Neural progenitor cell (in vitro differentiated cells): ENCODE data around the gene RBM33. TPM values are rescaled to one million over a fixed set of nuclear protein-coding genes. Genes with fewer than 3 reads are reported as not detected.

ENCODE experiments used
- DNase-seq: peaks from one replicate; pipeline ENCODE4 v3.0.0-alpha.2; 2016; ENCODE audit warnings: low spot score
- H2AFZ ChIP-seq: fragments of 200-600 bp; sonication (generic); replicated peaks from 2 replicates; pipeline ENCODE4 v1.6.1; 2016; ENCODE audit warnings: antibody characterized with exemption
- H3F3A ChIP-seq: fragments of 200-600 bp; sonication (generic); 2 replicates; pipeline ENCODE4 v1.6.1; 2016; ENCODE audit warnings: antibody characterized with exemption, low read depth
- H3K27ac ChIP-seq: fragments of 200-600 bp; sonication (generic); 2 replicates; pipeline ENCODE4 v1.5.1; 2016; ENCODE audit warnings: mild to moderate bottlenecking
- H3K27me3 ChIP-seq: fragments of 200-600 bp; sonication (generic); 2 replicates; pipeline ENCODE4 v1.6.1; 2016; ENCODE audit warnings: mild to moderate bottlenecking, moderate library complexity
- H3K36me3 ChIP-seq: fragments of 200-600 bp; sonication (generic); 2 replicates; pipeline ENCODE4 v1.5.1; 2016
- H3K4me1 ChIP-seq: fragments of 200-600 bp; sonication (generic); 2 replicates; pipeline ENCODE4 v1.6.1; 2016; ENCODE audit warnings: mixed run types
- H3K4me2 ChIP-seq: fragments of 200-600 bp; sonication (generic); 2 replicates; pipeline ENCODE4 v1.6.1; 2016
- H3K4me3 ChIP-seq: fragments of 200-600 bp; sonication (generic); 2 replicates; pipeline ENCODE4 v1.5.1; 2016
- H3K79me2 ChIP-seq: fragments of 200-600 bp; sonication (generic); 2 replicates; pipeline ENCODE4 v1.6.1; 2016; ENCODE audit warnings: low read depth
- H3K9ac ChIP-seq: fragments of 200-600 bp; sonication (generic); 2 replicates; pipeline ENCODE4 v1.6.1; 2016
- H3K9me3 ChIP-seq: fragments of 200-600 bp; sonication (generic); 2 replicates; pipeline ENCODE4 v1.5.1; 2016; ENCODE audit warnings: low read depth
- H4K20me1 ChIP-seq: fragments of 200-600 bp; sonication (generic); 2 replicates; pipeline ENCODE4 v1.6.1; 2016; ENCODE audit warnings: low read depth
- H3K27ac Mint-ChIP-seq: 3 replicates; pipeline ENCODE4 v1.8.0; 2021; ENCODE audit warnings: mixed read lengths
- H3K27me3 Mint-ChIP-seq: 2 replicates; pipeline ENCODE4 v1.8.0; 2022; ENCODE audit warnings: low read depth, mild to moderate bottlenecking, inconsistent platforms, moderate library complexity, mixed read lengths; ENCODE audit not compliant: insufficient read depth
- H3K36me3 Mint-ChIP-seq: 3 replicates; pipeline ENCODE4 v1.8.0; 2021; ENCODE audit warnings: mixed read lengths
- H3K4me1 Mint-ChIP-seq: 3 replicates; pipeline ENCODE4 v1.8.0; 2021; ENCODE audit warnings: mixed read lengths
- H3K4me3 Mint-ChIP-seq: 3 replicates; pipeline ENCODE4 v1.8.0; 2021; ENCODE audit warnings: mild to moderate bottlenecking, moderate library complexity, mixed read lengths
- H3K9me3 Mint-ChIP-seq: 3 replicates; pipeline ENCODE4 v1.8.0; 2020; ENCODE audit warnings: mixed read lengths
- EZH2 ChIP-seq: fragments of 200-600 bp; sonication (generic); IDR thresholded peaks from 2 replicates; pipeline ENCODE4 v1.6.1; 2017; ENCODE audit warnings: antibody characterized with exemption, mild to moderate bottlenecking, moderate library complexity
- EZH2phosphoT487 ChIP-seq: fragments of 200-600 bp; sonication (generic); IDR thresholded peaks from 2 replicates; pipeline ENCODE4 v1.6.1; 2017; ENCODE audit warnings: antibody characterized with exemption
- total RNA-seq: library from RNA; depleted of rRNA; stranded (reverse); fragments of >200 nt; gene quantifications from 2 replicates; pipeline ENCODE4 v1.2.3, GENCODE V29; 2015; ENCODE audit warnings: low replicate concordance
- TF ChIP-seq, protein P1 (sequence below): fragments of 200-600 bp; sonication (generic); IDR thresholded peaks from 2 replicates; pipeline ENCODE4 v1.5.1; 2017; ENCODE audit warnings: antibody characterized with exemption, mild to moderate bottlenecking

RBM33 gene, protein sequence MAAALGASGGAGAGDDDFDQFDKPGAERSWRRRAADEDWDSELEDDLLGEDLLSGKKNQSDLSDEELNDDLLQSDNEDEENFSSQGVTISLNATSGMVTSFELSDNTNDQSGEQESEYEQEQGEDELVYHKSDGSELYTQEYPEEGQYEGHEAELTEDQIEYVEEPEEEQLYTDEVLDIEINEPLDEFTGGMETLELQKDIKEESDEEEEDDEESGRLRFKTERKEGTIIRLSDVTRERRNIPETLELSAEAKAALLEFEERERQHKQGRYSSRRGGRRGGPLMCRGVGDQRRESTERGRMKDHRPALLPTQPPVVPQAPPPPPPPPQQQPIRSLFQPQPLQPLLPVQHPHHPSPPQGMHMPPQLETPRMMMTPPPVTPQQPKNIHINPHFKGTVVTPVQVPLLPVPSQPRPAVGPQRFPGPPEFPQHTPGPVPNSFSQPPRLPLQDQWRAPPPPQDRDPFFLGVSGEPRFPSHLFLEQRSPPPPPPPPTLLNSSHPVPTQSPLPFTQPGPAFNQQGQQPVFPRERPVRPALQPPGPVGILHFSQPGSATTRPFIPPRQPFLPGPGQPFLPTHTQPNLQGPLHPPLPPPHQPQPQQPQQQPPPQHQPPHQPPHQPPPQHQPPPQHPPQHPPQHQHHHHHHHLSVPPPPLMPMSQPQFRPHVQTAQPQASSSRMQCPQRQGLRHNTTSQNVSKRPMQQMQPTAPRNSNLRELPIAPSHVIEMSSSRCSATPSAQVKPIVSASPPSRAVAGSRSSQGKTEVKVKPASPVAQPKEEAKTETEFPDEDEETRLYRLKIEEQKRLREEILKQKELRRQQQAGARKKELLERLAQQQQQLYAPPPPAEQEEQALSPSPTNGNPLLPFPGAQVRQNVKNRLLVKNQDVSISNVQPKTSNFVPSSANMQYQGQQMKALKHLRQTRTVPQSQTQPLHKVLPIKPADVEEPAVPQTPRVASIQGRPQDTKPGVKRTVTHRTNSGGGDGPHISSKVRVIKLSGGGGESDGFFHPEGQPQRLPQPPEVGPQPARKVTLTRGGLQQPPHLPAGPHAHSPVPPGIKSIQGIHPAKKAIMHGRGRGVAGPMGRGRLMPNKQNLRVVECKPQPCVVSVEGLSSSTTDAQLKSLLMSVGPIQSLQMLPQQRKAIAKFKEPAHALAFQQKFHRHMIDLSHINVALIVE
- total RNA-seq = 31.9 and 48.6 TPM in 2 replicates

DNA sequence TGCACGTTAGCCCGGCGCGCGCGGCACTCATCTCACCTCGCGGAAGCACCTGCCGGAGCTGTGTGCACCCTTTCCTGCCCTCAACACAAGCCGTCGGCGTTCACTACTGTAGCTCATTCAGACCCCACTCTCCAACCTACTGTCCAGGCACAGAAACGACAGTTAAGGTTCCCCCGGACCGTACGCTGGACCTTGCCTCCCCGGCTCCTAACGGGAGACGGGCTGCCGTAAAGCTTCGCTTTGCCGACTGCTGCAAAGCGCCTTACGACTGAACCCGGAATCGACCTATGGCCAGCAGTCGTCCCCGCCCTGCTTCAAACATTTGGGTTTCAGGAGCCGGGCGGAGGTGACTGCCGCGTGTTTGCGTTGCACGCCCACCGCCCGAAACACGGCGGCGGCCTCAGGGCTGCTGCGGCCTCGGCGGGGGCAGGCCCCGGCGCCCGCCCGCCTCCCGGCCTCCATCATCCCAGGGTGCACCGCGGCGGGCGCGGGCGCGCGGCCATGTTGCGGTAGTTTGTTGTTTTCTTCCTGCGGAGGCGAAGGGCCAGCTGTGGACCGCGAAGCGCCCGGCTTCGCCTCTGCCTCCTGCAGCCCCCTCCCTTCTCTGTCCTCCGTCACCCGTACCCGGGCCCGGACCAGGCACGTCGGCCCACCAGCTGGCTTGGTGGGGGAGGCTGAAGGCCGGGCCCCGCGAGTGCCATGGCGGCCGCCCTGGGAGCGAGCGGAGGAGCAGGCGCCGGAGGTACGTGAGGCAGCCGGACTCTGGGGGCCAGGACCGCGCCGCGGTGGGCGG is at the start of gene RBM33:
TSS of gene RBM33 (plus strand) at position 484 of the 793 bp plus-strand sequence. CDS start at position 700, 216 bp downstream.
- peak; percentile 45 for TF ChIP-seq EZH2
- TF ChIP-seq, protein P1, sequence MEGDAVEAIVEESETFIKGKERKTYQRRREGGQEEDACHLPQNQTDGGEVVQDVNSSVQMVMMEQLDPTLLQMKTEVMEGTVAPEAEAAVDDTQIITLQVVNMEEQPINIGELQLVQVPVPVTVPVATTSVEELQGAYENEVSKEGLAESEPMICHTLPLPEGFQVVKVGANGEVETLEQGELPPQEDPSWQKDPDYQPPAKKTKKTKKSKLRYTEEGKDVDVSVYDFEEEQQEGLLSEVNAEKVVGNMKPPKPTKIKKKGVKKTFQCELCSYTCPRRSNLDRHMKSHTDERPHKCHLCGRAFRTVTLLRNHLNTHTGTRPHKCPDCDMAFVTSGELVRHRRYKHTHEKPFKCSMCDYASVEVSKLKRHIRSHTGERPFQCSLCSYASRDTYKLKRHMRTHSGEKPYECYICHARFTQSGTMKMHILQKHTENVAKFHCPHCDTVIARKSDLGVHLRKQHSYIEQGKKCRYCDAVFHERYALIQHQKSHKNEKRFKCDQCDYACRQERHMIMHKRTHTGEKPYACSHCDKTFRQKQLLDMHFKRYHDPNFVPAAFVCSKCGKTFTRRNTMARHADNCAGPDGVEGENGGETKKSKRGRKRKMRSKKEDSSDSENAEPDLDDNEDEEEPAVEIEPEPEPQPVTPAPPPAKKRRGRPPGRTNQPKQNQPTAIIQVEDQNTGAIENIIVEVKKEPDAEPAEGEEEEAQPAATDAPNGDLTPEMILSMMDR = no peak
- TF ChIP-seq EZH2phosphoT487 = no peak
- peaks cover 14% of the 10 kb centered on the region for H3K9me3 ChIP-seq
- H4K20me1 ChIP-seq = peaks cover 7% of the 10 kb centered on the region
- Mint-ChIP-seq H3K4me1 (peaks cover 19% of the 10 kb centered on the region), H3K9me3 (peaks cover 48% of the 10 kb centered on the region), H3K4me3 (peak within 1 kb of the TSS; percentile 99), H3K27me3 (peaks cover 4% of the 10 kb centered on the region), H3K27ac (peak within 1 kb of the TSS; percentile 99), H3K36me3 (peaks cover 71% of the 10 kb centered on the region)
- peaks cover 62% of the 10 kb centered on the region for H3K79me2 ChIP-seq
- peaks cover 12% of the 10 kb centered on the region for H3K4me1 ChIP-seq
- peak within 1 kb of the TSS; percentile 92 for H3K4me3 ChIP-seq
- H3K27ac ChIP-seq = peak within 1 kb of the TSS; percentile 98
- peak within 1 kb of the TSS; percentile 98 for H3K9ac ChIP-seq
- peak within 1 kb of the TSS; percentile 98 for H3K4me2 ChIP-seq
- H3K27me3 ChIP-seq = no peaks in the 10 kb centered on the region
- peak; percentile 94 for DNase-seq
- peak within 1 kb of the TSS; percentile 71 for H2AFZ ChIP-seq
- H3F3A ChIP-seq = peaks cover 12% of the 10 kb centered on the region
- peaks cover 33% of the 10 kb centered on the region for H3K36me3 ChIP-seq

DNA sequence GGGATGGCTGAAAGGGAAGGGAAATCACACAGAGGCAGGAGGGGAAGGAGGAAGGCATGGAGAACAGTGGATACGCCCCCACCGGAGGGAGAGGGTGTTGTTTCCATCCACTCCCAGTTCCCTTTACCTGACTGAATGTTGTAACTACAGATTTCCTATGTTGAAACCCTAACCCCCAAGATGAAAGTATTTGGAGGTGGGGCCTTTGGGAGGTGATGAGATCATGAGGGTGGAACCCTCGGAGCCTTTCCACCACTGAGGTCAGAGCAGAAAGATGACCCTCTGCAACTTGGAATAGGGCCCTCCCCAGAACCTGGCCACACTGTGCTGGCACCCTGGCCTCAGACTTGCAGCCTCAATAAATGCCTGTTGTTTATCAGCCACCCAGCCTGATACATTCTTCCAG is 49.5 kb upstream of the RBM33 start:
- DNase-seq = no peak
- Mint-ChIP-seq H3K36me3 (no peaks in the 10 kb centered on the region), H3K4me3 (no peak overlapping the region), H3K27ac (no peak overlapping the region), H3K27me3 (peaks cover 4% of the 10 kb centered on the region), H3K9me3 (no peaks in the 10 kb centered on the region), H3K4me1 (peaks cover 34% of the 10 kb centered on the region)
- no peaks in the 10 kb centered on the region for H3F3A ChIP-seq
- no peaks in the 10 kb centered on the region for H3K79me2 ChIP-seq
- no peak overlapping the region for H2AFZ ChIP-seq
- TF ChIP-seq EZH2phosphoT487 = no peak
- TF ChIP-seq, protein P1 = no peak
- no peak for TF ChIP-seq EZH2
- H3K27ac ChIP-seq = no peak overlapping the region
- peak overlapping the region; percentile 6 for H3K4me2 ChIP-seq
- H3K36me3 ChIP-seq = no peaks in the 10 kb centered on the region
- H3K27me3 ChIP-seq = peaks cover 8% of the 10 kb centered on the region
- no peaks in the 10 kb centered on the region for H4K20me1 ChIP-seq
- no peak overlapping the region for H3K4me3 ChIP-seq
- no peaks in the 10 kb centered on the region for H3K9me3 ChIP-seq
- no peak overlapping the region for H3K9ac ChIP-seq
- H3K4me1 ChIP-seq = peaks cover 9% of the 10 kb centered on the region

DNA sequence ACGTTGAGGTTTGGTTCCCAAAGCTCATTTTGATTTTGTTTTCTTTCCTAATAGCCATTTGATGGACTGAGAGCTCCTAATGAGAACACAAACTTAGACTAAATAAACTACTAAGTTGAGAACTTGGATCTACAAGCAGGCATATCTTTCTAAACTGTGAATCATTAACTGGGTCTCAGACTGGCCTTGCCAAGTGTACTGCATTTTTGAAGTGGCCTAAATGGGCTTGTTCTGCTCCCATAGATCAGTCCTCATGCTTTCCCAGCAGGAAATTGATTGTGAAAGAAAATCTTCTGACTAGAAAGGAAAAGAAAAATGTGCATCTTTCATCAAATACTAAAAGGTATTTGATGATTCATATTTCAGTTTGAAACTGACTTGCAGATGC is 46.7 kb upstream of the RBM33 start:
- H3K27ac Mint-ChIP-seq = no peak overlapping the region
- no peaks in the 10 kb centered on the region for H3K79me2 ChIP-seq

More for the DNA sequence above, 46.7 kb upstream of the RBM33 start:
- peaks cover 8% of the 10 kb centered on the region for H3K27me3 ChIP-seq
- no peak overlapping the region for H2AFZ ChIP-seq
- H3K36me3 ChIP-seq = no peaks in the 10 kb centered on the region
- TF ChIP-seq, protein P1 = no peak
- H3K4me2 ChIP-seq = no peak overlapping the region
- H3K9ac ChIP-seq = no peak overlapping the region
- H3F3A ChIP-seq = no peaks in the 10 kb centered on the region
- peaks cover 4% of the 10 kb centered on the region for H3K27me3 Mint-ChIP-seq
- no peak overlapping the region for H3K27ac ChIP-seq
- no peak overlapping the region for H3K4me3 Mint-ChIP-seq
- H3K9me3 ChIP-seq = no peaks in the 10 kb centered on the region
- no peaks in the 10 kb centered on the region for H3K36me3 Mint-ChIP-seq
- no peak for DNase-seq
- peaks cover 9% of the 10 kb centered on the region for H3K4me1 ChIP-seq
- H4K20me1 ChIP-seq = no peaks in the 10 kb centered on the region
- H3K4me1 Mint-ChIP-seq = peaks cover 18% of the 10 kb centered on the region
- H3K9me3 Mint-ChIP-seq = no peaks in the 10 kb centered on the region
- H3K4me3 ChIP-seq = no peak overlapping the region
